OCI-LY7 (cell line): Measurements from ENCODE around the gene CRB1. TPM values are rescaled to one million over a fixed set of nuclear protein-coding genes. Genes with fewer than 3 reads are reported as not detected.

Source experiments
- BruUV-seq: library from RNA; stranded (reverse); fragments of 400-500 nt; replicated peaks from 2 replicates; lab custom pipeline; 2021; lab: Mats Ljungman, UMichigan
- CTCF ChIA-PET: fragments of 300-600 bp; sonication (Branson Sonifier 250); formaldehyde crosslinking; loops from one replicate; lab custom pipeline; 2022; ENCODE audit warnings: antibody characterized with exemption; ENCODE audit not compliant: unreplicated experiment; lab: Charles Lee
- POLR2A ChIA-PET: fragments of 300-600 bp; sonication (Branson Sonifier 250); formaldehyde crosslinking; loops from one replicate; lab custom pipeline; 2022; ENCODE audit warnings: antibody characterized with exemption; lab: Charles Lee
- DNase-seq: peaks from one replicate; pipeline ENCODE4 v3.0.0-alpha.2; 2015; ENCODE audit warnings: low spot score
- H2AFZ ChIP-seq: fragments of 200-600 bp; sonication (generic), shearing (Covaris generic); 2 replicates; pipeline ENCODE4 v1.6.1; 2014; ENCODE audit warnings: mild to moderate bottlenecking, antibody characterized with exemption, low read length, moderate library complexity
- H3K27ac ChIP-seq: fragments of 200-600 bp; sonication (generic); 2 replicates; pipeline ENCODE4 v1.5.1; 2014; ENCODE audit warnings: mixed run types, low read depth, mild to moderate bottlenecking, moderate library complexity, low read length, inconsistent platforms; ENCODE audit not compliant: poor library complexity, severe bottlenecking
- H3K36me3 ChIP-seq: fragments of 200-600 bp; sonication (generic); 2 replicates; pipeline ENCODE4 v1.6.1; 2014; ENCODE audit warnings: mild to moderate bottlenecking, antibody characterized with exemption, low read length, moderate library complexity, mixed read lengths; ENCODE audit not compliant: insufficient read depth
- H3K4me1 ChIP-seq: fragments of 200-600 bp; sonication (generic); 2 replicates; pipeline ENCODE4 v1.5.1; 2014; ENCODE audit warnings: mild to moderate bottlenecking, low read length; ENCODE audit not compliant: insufficient read depth, poor library complexity, severe bottlenecking
- H3K4me2 ChIP-seq: fragments of 200-600 bp; sonication (generic); 2 replicates; pipeline ENCODE4 v1.6.1; 2014; ENCODE audit warnings: mild to moderate bottlenecking, low read length
- H3K4me3 ChIP-seq: fragments of 200-600 bp; sonication (generic); 2 replicates; pipeline ENCODE4 v1.5.1; 2014; ENCODE audit warnings: mild to moderate bottlenecking, low read depth, low read length; ENCODE audit not compliant: poor library complexity, severe bottlenecking
- H3K79me2 ChIP-seq: fragments of 200-600 bp; sonication (generic); 2 replicates; pipeline ENCODE4 v1.6.1; 2016; ENCODE audit warnings: low read depth, mild to moderate bottlenecking, low read length, moderate library complexity, mixed read lengths; ENCODE audit not compliant: insufficient read depth
- H3K9me2 ChIP-seq: fragments of 200-600 bp; sonication (generic); 2 replicates; pipeline ENCODE4 v1.6.1; 2016; ENCODE audit warnings: mild to moderate bottlenecking, low read length, mixed read lengths; ENCODE audit not compliant: insufficient read depth
- H3K9me3 ChIP-seq: fragments of 200-600 bp; sonication (generic); 2 replicates; pipeline ENCODE4 v1.6.1; 2014; ENCODE audit warnings: mild to moderate bottlenecking, mixed run types, low read length, mixed read lengths
- H4K20me1 ChIP-seq: fragments of 200-600 bp; sonication (generic); 2 replicates; pipeline ENCODE4 v1.6.1; 2014; ENCODE audit warnings: mild to moderate bottlenecking, antibody characterized with exemption, low read length, moderate library complexity, mixed read lengths; ENCODE audit not compliant: insufficient read depth
- EZH2phosphoT487 ChIP-seq: fragments of 200-600 bp; sonication (generic); IDR thresholded peaks from 2 replicates; pipeline ENCODE4 v1.6.1; 2018; ENCODE audit warnings: low read depth, borderline replicate concordance, mild to moderate bottlenecking, mixed run types, antibody characterized with exemption, low read length, moderate library complexity, mixed read lengths
- intact Hi-C: fragments of 100-400 bp; cut with micrococcal nuclease; formaldehyde crosslinking; loops from one replicate; pipeline ENCODE4 v1.10.0; 2022; ENCODE audit not compliant: unreplicated experiment
- total RNA-seq, 2 experiments: library from RNA; depleted of rRNA in 1 of 2; stranded (reverse); fragments of >200 nt in 1 of 2; shearing (Covaris generic) in 1 of 2; gene quantifications; 2 replicates each; pipeline ENCODE4 v1.2.3, GENCODE V29; 2014 to 2022
- TF ChIP-seq, protein P1 (sequence below): fragments of 200-600 bp; sonication (generic); conservative IDR thresholded peaks from 2 replicates; pipeline ENCODE4 v1.5.1; 2014; ENCODE audit warnings: mild to moderate bottlenecking, antibody characterized with exemption, low read length, moderate library complexity, mixed read lengths

CRB1 gene
- total RNA-seq, 2 experiments from 2014 or later = 0.25 TPM; not detected in 1

DNA sequence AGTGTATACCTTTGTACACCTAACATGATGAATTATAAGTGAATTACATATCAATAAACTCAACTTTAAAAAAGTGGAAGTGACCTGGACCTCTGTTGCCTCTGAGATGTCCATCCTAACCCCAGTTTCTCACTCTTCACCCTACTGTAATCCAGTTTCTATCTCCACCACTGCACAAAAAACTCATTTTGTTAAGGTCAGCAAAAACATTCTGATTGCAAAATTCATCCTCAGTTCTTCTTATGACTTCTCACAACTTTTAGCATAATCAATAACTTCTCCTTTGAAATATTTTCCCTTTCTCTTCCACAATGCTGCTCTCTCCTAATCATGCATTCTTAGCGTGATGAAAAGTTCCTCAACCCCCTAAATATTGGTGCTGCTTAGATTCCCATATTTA is 129.8 kb downstream of the CRB1 start:
- H3K9me3 ChIP-seq = no peaks in the 10 kb centered on the region
- DNase-seq = no peak
- H3K9me2 ChIP-seq = no peaks in the 10 kb centered on the region
- no peaks in the 10 kb centered on the region for H3K79me2 ChIP-seq
- no peak overlapping the region for H3K4me3 ChIP-seq
- H3K27ac ChIP-seq = no peak overlapping the region
- no peaks in the 10 kb centered on the region for H3K36me3 ChIP-seq
- CTCF ChIA-PET = no interaction called here
- no peaks in the 10 kb centered on the region for H3K4me1 ChIP-seq
- H2AFZ ChIP-seq = no peak overlapping the region
- no peak overlapping the region for H3K4me2 ChIP-seq
- TF ChIP-seq EZH2phosphoT487 = no peak
- TF ChIP-seq, protein P1, sequence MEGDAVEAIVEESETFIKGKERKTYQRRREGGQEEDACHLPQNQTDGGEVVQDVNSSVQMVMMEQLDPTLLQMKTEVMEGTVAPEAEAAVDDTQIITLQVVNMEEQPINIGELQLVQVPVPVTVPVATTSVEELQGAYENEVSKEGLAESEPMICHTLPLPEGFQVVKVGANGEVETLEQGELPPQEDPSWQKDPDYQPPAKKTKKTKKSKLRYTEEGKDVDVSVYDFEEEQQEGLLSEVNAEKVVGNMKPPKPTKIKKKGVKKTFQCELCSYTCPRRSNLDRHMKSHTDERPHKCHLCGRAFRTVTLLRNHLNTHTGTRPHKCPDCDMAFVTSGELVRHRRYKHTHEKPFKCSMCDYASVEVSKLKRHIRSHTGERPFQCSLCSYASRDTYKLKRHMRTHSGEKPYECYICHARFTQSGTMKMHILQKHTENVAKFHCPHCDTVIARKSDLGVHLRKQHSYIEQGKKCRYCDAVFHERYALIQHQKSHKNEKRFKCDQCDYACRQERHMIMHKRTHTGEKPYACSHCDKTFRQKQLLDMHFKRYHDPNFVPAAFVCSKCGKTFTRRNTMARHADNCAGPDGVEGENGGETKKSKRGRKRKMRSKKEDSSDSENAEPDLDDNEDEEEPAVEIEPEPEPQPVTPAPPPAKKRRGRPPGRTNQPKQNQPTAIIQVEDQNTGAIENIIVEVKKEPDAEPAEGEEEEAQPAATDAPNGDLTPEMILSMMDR = no peak
- H4K20me1 ChIP-seq = no peaks in the 10 kb centered on the region
- intact Hi-C loops = no loop called here
- no TSS peak for BruUV-seq
- POLR2A ChIA-PET = interaction anchor here (0.7 kb wide), 1 partner anchor 94 kb away, joined by 3 read pairs; no protein-coding TSS in a partner anchor

DNA sequence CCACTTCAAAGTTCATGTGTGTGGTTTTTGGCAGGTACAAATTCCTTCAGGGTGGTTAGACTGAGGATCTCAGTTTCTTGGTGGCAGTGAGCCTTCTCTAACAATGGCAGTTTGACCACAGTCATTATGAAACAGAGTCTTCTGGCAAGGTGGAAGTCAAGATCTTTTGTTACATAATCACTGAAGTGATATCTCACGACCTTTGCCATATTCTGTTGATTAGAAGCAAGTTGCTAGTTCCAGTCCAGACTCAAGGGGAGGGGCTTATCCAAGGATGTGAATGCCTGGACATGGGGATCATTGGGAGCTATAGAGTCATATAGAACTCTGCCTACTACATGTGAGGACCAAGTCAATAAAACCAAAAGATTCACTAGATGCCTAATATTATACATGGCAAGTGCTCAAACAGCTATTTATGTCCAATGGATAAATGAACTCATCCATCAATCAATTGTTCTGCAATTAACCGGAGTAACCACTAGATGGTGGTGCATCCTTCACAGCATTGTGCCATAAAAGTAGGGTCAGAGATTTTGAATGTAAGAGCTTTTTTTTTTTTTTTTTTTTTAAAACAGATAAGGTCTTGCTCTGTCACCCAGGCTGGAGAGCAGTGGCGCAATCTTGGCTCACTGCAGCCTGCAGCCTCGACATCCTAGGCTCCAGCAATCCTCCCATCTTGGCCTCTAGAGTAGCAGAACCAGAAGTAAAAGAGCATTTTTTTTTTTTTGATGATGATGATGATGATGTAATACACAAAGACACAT is 131.9 kb downstream of the CRB1 start:
- no TSS peak for BruUV-seq
- Histone ChIP-seq H3K4me2 (no peak overlapping the region), H3K4me1 (no peaks in the 10 kb centered on the region), H2AFZ (no peak overlapping the region), H4K20me1 (no peaks in the 10 kb centered on the region), H3K4me3 (no peak overlapping the region), H3K9me2 (no peaks in the 10 kb centered on the region), H3K36me3 (no peaks in the 10 kb centered on the region), H3K79me2 (no peaks in the 10 kb centered on the region), H3K27ac (no peak overlapping the region), H3K9me3 (no peaks in the 10 kb centered on the region)
- DNase-seq = peak; percentile 56
- TF ChIP-seq, protein P1 = peak; percentile 82
- TF ChIP-seq EZH2phosphoT487 = no peak
- POLR2A ChIA-PET = interaction anchor here (0.6 to 0.8 kb wide), 7 partner anchors 9 to 1138 kb away, joined by 3 to 6 read pairs (median 4); no protein-coding TSS in a partner anchor
- CTCF ChIA-PET = interaction anchor here (0.5 to 0.8 kb wide), 3 partner anchors 33 to 738 kb away, joined by 3 to 10 read pairs (median 3); no protein-coding TSS in a partner anchor
- intact Hi-C loops = loop anchor here (1.0 kb wide), 1 partner anchor 524 kb away; no protein-coding TSS in a partner anchor

DNA sequence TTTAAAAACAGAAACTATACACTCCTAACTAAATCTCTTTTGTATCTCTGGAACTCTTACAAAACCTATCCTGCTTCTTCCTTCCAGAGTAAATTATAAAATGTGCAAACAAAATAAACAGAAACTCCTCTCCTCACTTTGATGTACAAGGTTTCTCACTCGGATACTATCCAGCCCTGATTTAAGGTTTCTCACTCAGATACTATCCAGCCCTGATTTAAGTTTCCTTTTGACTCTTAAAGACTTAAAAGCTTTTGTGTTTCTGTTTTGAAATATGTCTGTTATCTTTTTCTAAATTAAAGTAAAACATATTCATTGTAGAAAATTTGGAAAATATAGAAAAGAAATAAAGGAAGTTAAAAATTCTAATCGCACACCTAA is 132.5 kb downstream of the CRB1 start:
- Histone ChIP-seq H3K9me2 (no peaks in the 10 kb centered on the region), H3K27ac (no peak overlapping the region), H3K4me3 (no peak overlapping the region), H3K9me3 (no peaks in the 10 kb centered on the region), H3K36me3 (no peaks in the 10 kb centered on the region), H2AFZ (no peak overlapping the region), H3K79me2 (no peaks in the 10 kb centered on the region), H3K4me2 (no peak overlapping the region), H4K20me1 (no peaks in the 10 kb centered on the region), H3K4me1 (no peaks in the 10 kb centered on the region)
- ChIA-PET CTCF (interaction anchor here (0.6 to 0.8 kb wide), 2 partner anchors 32 to 524 kb away, joined by 3 read pairs; no protein-coding TSS in a partner anchor), POLR2A (interaction anchor here (0.7 to 0.8 kb wide), 2 partner anchors 8 to 33 kb away, joined by 4 to 5 read pairs; no protein-coding TSS in a partner anchor)
- intact Hi-C loops = loop anchor here (1.0 kb wide), 1 partner anchor 524 kb away; no protein-coding TSS in a partner anchor
- no peak for DNase-seq
- BruUV-seq = no TSS peak
- TF ChIP-seq EZH2phosphoT487 = no peak
- TF ChIP-seq, protein P1 = no peak
